Pancreas (tissue), 10 donors: ENCODE measurements around the gene TANC1. TPM values are rescaled to one million over a fixed set of nuclear protein-coding genes. Genes with fewer than 3 reads are reported as not detected.

ENCODE experiments used
- ATAC-seq, 4 donors: fragments of 200-7000 bp; cut with Tn5 transposase; one replicate each; pipeline versions ENCODE4 v1.8.0 to v1.9.1; 2020; ENCODE audit warnings: mild to moderate bottlenecking in 4 of 4, moderate library complexity in 4 of 4
- DNase-seq, 6 donors: peaks; one replicate each; pipeline ENCODE4 v3.0.0-alpha.2; 2020
- FAIRE-seq: peaks from 2 replicates; lab custom pipeline; 2012; peaks lifted over from hg19 to GRCh38; lab: Jason Lieb, UNC
- H3K27ac ChIP-seq, 4 donors: fragments of 200-600 bp; sonication (generic); 1 replicate in 3 of 4; 2 replicates in 1 of 4; pipeline versions ENCODE4 v1.5.0 to v1.8.0; 2020
- H3K27me3 ChIP-seq, 4 donors: fragments of 200-600 bp; one replicate each; pipeline ENCODE4 v1.8.0; 2021
- H3K36me3 ChIP-seq, 3 donors: fragments of 200-600 bp; sonication (generic) in 1 of 3; one replicate each; pipeline versions ENCODE4 v1.5.0 to v1.8.0; 2020 to 2021
- H3K4me1 ChIP-seq, 3 donors: fragments of 200-600 bp; one replicate each; pipeline ENCODE4 v1.8.0; 2021
- H3K4me3 ChIP-seq, 4 donors: fragments of 200-600 bp; sonication (generic) in 2 of 4; one replicate each; pipeline versions ENCODE4 v1.5.0 to v1.8.0; 2020 to 2021
- H3K9me3 ChIP-seq, 4 donors: fragments of 200-600 bp; one replicate each; pipeline ENCODE4 v1.8.0; 2021
- WGBS, 2 donors: extraction: QIAGEN DNeasy Blood & Tissue Kit; methylation state at CpG; one replicate each; pipeline ENCODE4 v1.1.7; 2013; 5-methylcytosine and 5-hydroxymethylcytosine counted together
- intact Hi-C, 3 donors: fragments of 100-400 bp; cut with DNase I; formaldehyde crosslinking; loops; one replicate each; pipeline versions ENCODE4 v1.11.1 to v1.14.2; 2022
- polyA plus RNA-seq, 2 donors: library from polyadenylated mRNA; stranded (reverse); fragments of 200-250 nt; gene quantifications; one replicate each; pipeline ENCODE4 v1.2.3, GENCODE V29; 2013
- total RNA-seq, 6 donors: library from RNA; stranded (reverse); fragmentation: NEBNext Ultra II Directional in 4 of 6; extraction: Animal tissue kit (Norgen Biotek cat#: 25700) in 4 of 6; gene quantifications; one replicate each; pipeline versions ENCODE4 v1.2.1 to v1.2.4, GENCODE V29; 2021 to 2023
- TF ChIP-seq, protein P1 (sequence below), 4 donors: fragments of 200-600 bp; sonication (generic) in 3 of 4; IDR thresholded peaks; one replicate each; pipeline versions ENCODE4 v1.5.0 to v1.8.0; 2021; ENCODE audit warnings: antibody characterized with exemption in 4 of 4
- donor health status: healthy with polysubstance abuse.
- donor health status: DM: no; HTN: no; CAD: no; lungs with moderate emphysema.
- donor health status: DM: no; HTN: no; CAD: no.
- donor health status: control.
- donor health status: control.
- donor health status: Bipolar disorder and iron deficiency.
- donor health status: DM: yes; HTN: yes; CAD: no.
- donor health status: DM: no; HTN: no; CAD: no.
- donor health status: DM: no; HTN: no; CAD: no.
- donor health status: DM: yes; HTN: yes; CAD: no.

TANC1 gene
- total and polyA plus RNA-seq, 8 donors = 9.0 to 17.6 (median 10.5) TPM

DNA sequence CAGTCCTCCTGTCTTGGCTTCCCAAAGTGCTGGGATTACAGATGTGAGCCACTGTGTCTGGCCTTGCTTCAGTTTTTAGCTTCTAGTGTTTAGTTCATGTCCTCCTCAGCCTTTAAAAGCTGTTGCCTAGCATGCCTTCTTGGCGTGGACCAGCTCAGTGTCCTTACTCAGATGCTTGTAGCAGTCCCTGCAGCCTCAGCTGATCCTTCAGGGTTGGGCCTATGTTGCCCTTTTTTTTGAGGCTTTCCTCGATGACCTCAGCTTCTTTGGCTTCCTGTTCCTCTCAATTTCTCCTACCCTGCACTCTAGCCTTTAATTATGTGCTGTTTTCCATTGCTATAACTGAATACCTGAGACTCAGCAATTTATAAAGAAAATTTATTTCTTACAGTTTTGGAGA is 57.7 kb downstream of the TANC1 start:
- intact Hi-C loops = no loop called here
- no peak overlapping the region for H3K4me3 ChIP-seq
- TF ChIP-seq, protein P1, sequence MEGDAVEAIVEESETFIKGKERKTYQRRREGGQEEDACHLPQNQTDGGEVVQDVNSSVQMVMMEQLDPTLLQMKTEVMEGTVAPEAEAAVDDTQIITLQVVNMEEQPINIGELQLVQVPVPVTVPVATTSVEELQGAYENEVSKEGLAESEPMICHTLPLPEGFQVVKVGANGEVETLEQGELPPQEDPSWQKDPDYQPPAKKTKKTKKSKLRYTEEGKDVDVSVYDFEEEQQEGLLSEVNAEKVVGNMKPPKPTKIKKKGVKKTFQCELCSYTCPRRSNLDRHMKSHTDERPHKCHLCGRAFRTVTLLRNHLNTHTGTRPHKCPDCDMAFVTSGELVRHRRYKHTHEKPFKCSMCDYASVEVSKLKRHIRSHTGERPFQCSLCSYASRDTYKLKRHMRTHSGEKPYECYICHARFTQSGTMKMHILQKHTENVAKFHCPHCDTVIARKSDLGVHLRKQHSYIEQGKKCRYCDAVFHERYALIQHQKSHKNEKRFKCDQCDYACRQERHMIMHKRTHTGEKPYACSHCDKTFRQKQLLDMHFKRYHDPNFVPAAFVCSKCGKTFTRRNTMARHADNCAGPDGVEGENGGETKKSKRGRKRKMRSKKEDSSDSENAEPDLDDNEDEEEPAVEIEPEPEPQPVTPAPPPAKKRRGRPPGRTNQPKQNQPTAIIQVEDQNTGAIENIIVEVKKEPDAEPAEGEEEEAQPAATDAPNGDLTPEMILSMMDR (IDR thresholded peaks at IDR 0.05) = no peak
- ATAC-seq = no peak
- peaks cover 0 to 10% (median 6%) of the 10 kb centered on the region in 3 donors for H3K4me1 ChIP-seq
- 87 to 98% methylated on average over 2 of the region's 2 CpGs for WGBS, 2 donors
- H3K27ac ChIP-seq = no peak overlapping the region
- H3K27me3 ChIP-seq = no peaks in the 10 kb centered on the region
- no peaks in the 10 kb centered on the region for H3K9me3 ChIP-seq
- no peak for DNase-seq
- no peak for FAIRE-seq
- H3K36me3 ChIP-seq = no peaks in the 10 kb centered on the region

DNA sequence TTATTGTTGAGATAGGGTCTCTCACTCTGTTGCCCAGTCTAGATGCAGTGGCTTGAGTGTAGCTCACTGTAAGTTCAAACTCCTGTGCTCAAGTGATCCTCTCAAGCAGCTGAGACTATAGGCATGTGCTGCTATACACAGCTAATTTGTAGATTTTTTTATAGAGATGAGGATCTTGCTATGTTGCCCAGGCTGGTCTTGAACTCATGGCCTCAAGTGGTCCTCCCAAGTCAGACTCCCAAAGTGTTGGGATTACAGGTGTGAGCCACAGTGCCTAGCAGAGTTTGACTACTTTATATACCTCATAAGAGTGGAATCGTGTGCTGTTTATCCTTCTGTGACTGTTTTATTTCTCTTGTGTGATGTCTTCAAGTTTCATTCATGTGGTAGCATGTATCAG is 60.3 kb downstream of the TANC1 start:
- ATAC-seq (no peak), FAIRE-seq (no peak), DNase-seq (no peak)
- intact Hi-C loops = no loop called here
- no peaks in the 10 kb centered on the region for H3K27me3 ChIP-seq
- no peak overlapping the region for H3K27ac ChIP-seq
- TF ChIP-seq, protein P1 (IDR thresholded peaks at IDR 0.05) = no peak
- H3K4me1 ChIP-seq = peaks cover 0 to 21% (median 12%) of the 10 kb centered on the region in 3 donors
- no peak overlapping the region for H3K4me3 ChIP-seq
- H3K36me3 ChIP-seq = no peaks in the 10 kb centered on the region
- WGBS, 2 donors = 96 to 100% methylated on average over 1 of the region's 1 CpG
- H3K9me3 ChIP-seq = no peaks in the 10 kb centered on the region

DNA sequence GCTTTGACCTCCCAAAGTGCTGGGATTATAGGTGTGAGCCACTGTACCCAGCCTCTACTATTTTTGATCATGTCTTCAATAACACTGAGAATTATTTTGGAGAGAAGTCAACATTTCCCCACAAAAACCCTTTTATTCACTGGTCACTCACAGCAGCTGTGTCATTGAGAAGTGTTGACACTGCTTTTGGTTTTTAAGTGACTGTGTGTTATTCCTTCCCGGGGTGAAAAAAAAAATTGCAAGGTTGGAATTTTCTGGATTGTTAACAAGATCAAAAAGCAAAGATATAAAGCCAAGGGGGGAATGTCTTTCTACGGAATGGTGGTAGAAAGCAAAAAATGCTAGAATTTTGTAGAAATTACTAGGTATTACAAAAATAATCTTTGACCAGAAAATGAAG is 61.5 kb downstream of the TANC1 start:
- peaks cover 0 to 21% (median 12%) of the 10 kb centered on the region in 3 donors for H3K4me1 ChIP-seq
- H3K36me3 ChIP-seq = no peaks in the 10 kb centered on the region
- H3K4me3 ChIP-seq = no peak overlapping the region
- no peaks in the 10 kb centered on the region for H3K9me3 ChIP-seq
- ATAC-seq = no peak
- FAIRE-seq = no peak
- H3K27ac ChIP-seq = peak overlapping the region in 1 of 4 donors; percentile 20
- H3K27me3 ChIP-seq = no peaks in the 10 kb centered on the region
- WGBS, 2 donors = 47 to 54% methylated on average over 2 of the region's 2 CpGs
- no peak for DNase-seq
- TF ChIP-seq, protein P1 (IDR thresholded peaks at IDR 0.05) = no peak
- intact Hi-C loops = no loop called here

DNA sequence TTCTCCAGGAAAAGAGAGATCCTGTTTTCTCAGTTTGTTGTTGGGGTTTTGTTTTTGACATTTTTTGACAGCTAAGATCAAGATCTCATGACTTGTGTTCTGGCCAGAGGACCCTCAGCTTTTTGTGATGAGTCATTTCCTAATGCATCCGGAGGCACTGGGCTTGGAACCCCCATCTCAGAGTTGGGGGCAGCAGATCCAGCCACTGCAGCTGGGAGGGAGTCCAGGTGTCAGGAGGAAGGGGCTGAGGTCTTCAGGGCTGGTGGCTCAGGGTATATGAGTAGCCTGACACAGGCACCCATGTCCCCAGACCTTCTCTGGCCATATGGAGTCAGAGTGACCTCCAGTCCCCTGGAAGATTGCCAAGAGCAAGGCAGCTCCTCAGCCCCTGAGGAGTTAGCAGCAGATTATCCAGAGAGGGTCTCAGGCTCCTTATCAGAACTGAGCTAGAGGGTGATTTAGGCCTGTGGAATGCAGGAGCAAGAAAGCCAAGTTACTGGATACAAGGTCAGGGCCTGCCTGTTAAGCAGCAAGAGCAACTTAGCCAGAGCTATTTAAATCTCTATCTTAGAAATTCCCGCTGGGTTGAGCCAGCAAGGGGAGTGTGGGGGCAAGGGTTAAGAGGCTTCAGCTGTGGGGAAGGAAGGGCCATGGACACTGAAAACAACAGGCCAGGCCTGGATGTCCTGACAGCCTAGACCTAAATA is 62.4 kb downstream of the TANC1 start:
- intact Hi-C loops = no loop called here
- H3K36me3 ChIP-seq = no peaks in the 10 kb centered on the region
- H3K4me3 ChIP-seq = no peak overlapping the region
- 38 to 45% methylated on average over 2 of the region's 2 CpGs for WGBS, 2 donors
- FAIRE-seq (no peak), DNase-seq (peak in 3 of 6 donors; percentile 6 to 29 (median 25)), ATAC-seq (peak; percentile 63 to 88 (median 80))
- no peaks in the 10 kb centered on the region for H3K9me3 ChIP-seq
- peaks cover 0 to 21% (median 12%) of the 10 kb centered on the region in 3 donors for H3K4me1 ChIP-seq
- TF ChIP-seq, protein P1 (IDR thresholded peaks at IDR 0.05) = no peak
- peak overlapping the region in 2 of 4 donors; percentile 14 to 20 for H3K27ac ChIP-seq
- H3K27me3 ChIP-seq = no peaks in the 10 kb centered on the region

DNA sequence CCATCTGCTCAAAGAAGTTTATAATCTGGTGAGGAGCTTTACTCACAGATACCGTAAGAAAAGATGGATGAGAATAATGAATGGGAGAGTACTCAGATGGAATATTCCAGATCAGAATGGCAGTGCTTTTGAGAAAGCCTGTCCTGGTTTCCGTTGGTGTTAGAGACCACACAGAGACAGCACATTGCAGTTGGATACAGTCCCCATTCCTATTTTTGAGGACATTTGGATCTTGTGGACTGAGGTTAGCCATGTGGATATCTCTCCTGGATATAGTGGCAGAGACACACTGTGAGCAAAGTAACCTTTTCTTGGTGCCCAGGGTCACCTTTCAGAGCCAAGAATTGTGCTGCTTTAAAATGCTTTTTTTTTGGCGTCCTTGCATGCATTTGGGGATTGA is 63.7 kb downstream of the TANC1 start:
- no peaks in the 10 kb centered on the region for H3K27me3 ChIP-seq
- H3K4me1 ChIP-seq = peaks cover 0 to 21% (median 12%) of the 10 kb centered on the region in 3 donors
- intact Hi-C loops = no loop called here
- FAIRE-seq (no peak), ATAC-seq (no peak), DNase-seq (no peak)
- H3K36me3 ChIP-seq = no peaks in the 10 kb centered on the region
- WGBS, 2 donors = 69 to 70% methylated on average over 3 of the region's 3 CpGs
- TF ChIP-seq, protein P1 (IDR thresholded peaks at IDR 0.05) = no peak
- no peak overlapping the region for H3K4me3 ChIP-seq
- H3K9me3 ChIP-seq = no peaks in the 10 kb centered on the region
- H3K27ac ChIP-seq = no peak overlapping the region
